ENCODE data around the gene ZNF787.

ZNF787 gene

DNA sequence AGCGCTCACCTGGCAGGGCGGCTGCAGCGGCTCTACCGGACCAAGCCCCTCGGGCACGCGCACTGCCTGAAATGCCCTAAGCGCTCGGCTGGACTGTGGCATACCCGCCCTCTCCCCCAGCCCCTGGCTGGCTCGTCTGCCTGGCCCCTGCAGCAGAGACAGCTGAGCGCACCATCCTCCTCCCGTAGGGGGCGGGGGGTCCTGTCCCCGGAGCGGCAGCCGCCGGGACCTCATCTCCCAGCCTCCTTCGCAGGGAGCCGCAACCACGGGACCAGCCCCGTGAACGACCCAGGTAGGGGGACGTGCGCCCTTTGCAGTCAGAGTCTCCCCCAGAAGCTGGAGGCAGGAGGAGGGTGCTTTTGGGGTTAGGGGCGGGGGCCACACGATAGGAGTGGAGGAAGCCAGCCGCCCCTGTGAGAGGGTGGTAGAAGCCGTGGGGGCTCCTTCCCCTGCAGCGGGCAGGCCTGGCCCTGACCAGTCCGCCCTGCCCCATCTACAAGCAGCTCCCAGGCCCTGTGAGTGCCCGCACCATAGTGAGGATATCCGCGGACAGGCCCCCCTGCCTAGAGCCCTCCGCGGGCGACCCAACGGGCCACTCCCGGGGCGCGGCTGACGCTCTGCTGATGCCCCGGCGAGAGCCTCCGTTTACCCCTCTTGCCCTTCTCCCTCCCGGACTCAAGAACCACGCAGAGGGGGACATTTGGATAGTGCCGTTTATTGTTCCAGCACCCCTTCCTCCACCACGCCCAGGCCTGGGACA lies 34.2 kb downstream of the ZNF787 start:
- DNase-seq (ENCODE audit: low read depth) = no peak

DNA sequence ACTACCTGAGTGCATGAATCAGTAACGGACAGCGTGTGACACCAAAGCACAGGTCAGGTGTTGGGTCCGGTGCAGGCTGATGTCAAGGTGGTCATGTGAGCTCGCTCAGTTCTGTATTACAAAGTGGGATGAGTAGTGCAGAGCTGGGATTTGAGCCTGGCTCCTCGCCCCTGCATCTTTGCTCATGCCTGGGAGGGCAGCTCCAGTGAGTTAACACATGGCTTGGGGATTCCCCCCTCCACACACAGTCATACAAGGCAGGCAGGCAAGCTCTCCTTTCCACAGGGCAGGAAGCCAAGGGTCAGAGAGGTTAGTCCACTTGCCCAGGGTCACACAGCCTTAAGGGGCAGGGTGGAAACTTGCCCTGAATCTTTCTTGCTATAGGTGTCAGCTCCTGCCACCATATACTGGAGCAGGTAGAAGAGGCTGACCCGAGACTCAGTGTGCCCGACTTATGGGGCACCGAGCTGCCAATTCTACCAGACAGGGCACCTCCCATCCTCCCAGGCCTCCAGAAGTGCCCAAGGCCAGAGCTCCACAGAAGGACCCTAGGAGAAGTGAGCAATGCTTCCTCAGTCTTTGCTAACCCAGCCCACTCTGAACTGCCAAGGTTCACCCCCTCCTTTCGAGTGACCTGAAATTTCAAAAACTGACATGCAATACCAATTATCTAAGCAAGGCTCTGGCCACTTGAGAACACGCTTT lies 35.4 kb downstream of the ZNF787 start:
- DNase-seq (ENCODE audit: low read depth) = no peak

DNA sequence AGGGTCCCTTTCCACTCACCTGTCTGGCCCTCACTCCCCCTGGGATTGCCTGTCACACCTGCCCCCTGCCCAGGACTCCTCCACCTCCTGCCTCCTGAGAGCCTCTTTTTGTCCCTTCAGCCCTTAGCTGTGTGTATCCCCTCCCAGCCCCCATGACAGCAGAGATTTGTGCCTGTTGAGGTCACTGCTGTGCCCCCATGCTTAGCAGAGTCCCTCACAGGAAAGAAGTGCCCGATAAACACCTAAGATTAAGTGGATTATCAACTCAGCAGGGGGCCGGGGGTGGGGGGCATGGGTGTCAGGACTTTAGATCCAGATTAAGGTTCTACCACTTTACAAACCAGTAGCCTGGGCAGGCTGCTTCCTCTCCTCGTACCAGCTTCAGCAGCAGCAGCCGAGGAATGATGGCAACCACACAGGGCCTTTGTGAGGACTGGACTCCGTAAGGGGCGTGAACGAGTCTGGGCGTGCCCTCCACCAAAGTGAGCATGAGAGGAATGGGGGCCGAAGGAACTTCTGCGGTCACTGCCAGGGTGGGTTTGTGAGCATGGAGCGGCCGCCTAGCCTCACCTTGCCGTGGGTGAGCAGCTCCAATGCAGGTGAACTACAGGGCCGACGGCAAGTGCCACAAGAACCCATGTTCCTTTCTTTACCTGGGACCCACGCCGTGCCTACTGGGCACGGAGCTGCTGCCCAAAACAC lies 36.1 kb downstream of the ZNF787 start:
- no peak for DNase-seq (ENCODE audit: low read depth)

DNA sequence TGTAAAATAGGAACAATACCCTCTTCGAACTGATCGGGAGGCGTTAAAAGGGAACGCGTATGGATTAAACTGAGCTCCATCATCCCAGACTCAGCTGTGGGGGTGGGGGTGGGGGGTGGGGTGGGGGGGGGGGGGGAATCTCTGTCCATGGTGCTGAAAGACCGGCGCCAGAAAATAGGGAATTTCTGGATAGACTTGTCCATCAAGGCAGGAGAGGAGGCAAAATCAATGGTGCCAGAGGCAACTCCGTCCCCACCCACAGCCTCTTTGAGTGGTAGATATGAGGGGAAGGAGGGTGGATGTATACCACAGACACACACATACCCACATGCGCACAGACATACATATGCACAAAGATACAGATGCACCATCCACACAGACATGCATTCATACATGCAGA lies 37.4 kb downstream of the ZNF787 start:
- DNase-seq (ENCODE audit: low read depth) = no peak

DNA sequence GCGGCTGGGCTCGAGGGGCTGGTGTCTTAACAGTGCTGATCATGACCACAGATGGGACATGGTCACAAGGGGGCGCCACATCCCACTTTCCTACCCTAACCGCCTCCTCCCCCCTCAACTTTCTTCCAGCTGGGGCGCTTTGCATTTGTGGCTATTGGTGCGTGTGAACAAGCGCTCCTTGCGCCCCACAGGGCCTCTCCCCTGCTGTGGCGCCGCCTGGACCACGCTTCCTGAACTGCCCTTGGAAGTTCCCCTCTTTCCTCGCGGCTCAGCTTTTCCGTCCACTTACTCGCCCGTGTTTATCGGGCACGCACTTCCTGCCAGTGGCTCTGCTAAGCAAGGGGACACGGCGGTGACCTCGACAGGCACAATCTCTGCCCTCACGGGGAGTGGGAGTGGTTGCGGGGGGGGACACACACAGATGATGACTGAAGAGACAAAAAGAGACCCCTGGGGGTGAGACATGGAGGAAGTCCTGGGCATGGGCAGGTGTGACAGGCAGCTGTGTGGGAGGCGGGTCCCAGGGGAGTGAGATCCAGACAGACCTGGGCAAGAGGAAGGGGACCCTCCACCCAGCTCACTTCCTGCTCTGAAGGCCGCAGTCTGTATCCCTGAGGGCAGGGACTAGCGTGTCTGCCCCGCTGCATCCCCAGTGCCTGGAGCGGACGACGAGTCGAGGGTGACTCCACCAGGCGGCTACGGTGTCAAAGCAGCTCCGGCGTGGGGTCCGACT lies 40.3 kb downstream of the ZNF787 start:
- DNase-seq (ENCODE audit: low read depth) = peak; percentile 75

DNA sequence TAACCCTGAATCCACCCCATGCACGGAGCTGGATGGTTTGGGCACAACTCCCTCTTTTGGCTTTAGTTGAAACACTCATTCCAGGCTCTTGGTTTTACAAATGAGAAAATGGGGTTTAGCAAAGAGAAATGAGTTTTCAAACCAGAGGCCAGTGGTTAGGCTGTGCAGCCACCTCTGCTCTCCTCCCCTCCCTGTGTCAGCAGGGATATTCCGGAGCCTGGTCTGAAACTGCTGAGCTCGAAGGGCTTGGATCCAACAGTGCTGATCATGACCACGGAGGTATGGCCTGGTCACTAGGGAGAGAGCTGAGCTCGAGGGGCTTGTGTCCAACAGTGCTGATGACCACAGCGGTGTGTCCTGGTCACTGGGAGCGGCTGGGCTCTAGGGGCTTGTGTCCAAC lies 41.5 kb downstream of the ZNF787 start:
- no peak for DNase-seq (ENCODE audit: low read depth)

DNA sequence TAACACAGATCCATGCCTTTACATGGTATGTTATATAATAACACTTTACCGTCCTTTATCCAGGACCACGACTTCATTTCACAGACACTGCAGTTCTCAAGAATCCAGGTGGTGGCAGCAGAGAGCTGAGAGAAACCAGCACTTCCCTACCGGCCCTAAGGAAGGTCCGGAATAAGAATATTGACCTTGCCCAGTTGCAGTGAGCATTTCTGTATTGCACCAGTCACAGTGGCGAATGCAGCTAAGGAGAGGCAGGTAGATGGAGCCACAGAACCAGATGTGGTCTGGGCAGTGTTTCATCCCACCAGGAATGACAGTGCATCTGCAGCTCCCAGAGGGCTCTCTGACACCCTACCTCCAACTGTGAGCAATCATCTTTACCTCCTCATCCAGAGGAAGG lies 44.6 kb downstream of the ZNF787 start:
- peak; percentile 35 for DNase-seq (ENCODE audit: low read depth)

DNA sequence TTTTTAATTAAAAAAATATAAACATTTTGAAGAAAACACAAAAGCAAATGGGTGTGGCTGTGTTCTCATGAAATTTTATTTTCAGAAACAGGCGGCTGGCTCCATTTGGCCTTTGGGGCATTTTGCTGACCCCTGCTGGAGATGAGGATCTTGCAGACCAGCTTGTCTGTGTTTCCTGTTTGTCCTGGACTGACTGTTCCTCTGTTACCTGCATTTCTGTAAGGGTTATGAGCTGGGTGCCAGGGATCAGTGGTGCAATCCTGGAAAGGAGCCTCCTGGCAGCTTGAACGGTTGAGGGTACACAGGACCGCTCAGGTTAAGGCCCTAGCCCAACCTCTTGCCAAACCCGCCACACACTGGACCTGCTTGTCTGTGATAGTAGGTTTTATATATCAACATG lies 49.9 kb downstream of the ZNF787 start:
- DNase-seq (ENCODE audit: low read depth) = no peak

DNA sequence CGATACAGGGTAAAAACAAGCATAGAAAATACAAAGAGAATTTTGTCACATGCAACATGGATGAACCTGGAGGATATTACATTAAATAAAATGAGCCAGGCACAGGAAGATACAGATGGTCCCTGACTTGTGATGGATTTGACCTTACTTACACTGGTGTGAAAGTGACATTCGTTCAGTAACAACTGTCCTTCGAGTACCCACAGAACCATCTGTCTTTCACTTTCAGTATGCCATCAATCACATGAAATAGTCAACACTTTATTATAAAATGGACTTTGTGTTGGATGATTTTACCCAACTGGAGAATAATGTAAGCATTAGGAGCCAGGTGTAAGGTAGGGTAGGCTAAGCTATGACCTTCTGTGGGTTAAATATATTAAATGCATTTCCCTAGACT lies 51.5 kb downstream of the ZNF787 start:
- DNase-seq (ENCODE audit: low read depth) = no peak

DNA sequence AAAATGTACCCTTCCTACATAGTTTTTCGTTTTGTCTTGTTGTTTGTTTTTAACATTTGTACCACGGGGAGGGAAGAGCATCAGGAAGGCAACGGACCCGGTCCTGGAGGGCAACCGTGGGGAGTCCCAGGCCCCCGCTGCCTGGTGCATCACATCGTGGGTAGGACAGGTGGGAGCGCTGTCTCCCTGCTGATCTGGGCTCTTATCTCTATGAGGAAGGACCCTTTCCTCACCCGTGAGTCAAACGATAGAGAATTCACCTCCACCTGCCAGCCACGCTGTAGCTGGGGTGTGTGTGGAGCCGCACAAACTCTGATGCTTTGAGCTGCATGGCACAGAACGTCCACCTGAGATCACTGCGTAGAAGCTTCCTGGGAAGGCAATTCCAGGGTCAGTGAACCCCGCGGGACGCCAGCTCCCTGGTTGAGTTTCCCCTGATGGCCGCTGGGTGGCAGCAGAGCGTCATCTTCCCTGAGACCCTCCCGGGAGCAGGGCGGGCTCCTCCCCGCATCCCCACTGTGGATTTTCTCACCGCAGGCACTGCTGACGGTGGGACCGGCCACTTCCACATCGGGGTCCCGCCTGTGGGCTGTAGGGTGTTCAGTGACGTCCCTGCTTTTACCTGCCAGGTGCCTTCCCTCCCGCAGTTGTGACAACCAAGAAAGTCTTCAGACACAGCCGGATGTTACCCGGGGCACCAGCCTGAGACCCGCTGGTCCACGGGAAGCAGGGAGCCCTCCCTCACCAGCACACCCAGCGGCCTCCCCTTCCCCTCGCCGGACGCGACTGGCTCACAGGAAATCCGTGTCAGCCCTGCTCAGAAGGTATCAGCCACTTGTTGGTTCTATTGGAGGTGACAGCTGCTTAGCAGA lies 54.7 kb downstream of the ZNF787 start:
- peak; percentile 14 for DNase-seq (ENCODE audit: low read depth)

DNA sequence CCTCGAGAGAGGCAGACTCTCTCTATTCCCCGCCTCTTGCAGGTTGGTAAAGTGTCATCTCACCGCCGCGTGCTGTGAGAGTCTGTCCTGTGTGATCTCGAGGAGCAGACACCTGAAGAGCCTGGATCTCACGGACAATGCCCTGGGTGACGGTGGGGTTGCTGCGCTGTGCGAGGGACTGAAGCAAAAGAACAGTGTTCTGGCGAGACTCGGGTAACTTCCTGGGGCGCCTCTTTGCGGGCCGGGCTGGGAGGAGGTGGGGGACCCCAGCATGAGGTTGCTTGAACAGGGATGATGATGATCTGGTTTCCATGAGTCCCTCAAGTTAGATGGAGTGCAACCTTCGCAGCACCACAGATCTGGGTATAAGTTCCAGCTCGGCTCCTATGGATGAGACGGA lies 67.5 kb downstream of the ZNF787 start:
- no peak for DNase-seq (ENCODE audit: low read depth)

Measured in fibroblast of gingiva (primary cell).